ENCODE data around the gene TTC39A.

- TF ChIP-seq CTCF (IDR thresholded peaks at IDR 0.05) = no peak
- no peak for TF ChIP-seq ZFX (IDR thresholded peaks at IDR 0.05; ENCODE audit: borderline replicate concordance)
Observed at GRCh38 chr1:51238034-51238403, 92.3 kb downstream of the TTC39A start.
